ENCODE measurements around the gene SP140L. TPM values are rescaled to one million over a fixed set of nuclear protein-coding genes. Genes with fewer than 3 reads are reported as not detected.
A peak's percentile ranks its signal among the peaks of the same experiment; 100 is the strongest.
"Not testable (repeated sequence)": the region's sequence is repeated elsewhere in the genome, so short reads cannot be mapped to it uniquely, and the experiment has no call there.

SP140L gene
- 10 to 100 TPM; 58.4 to 92.6 (median 73.4) TPM for total RNA-seq
- total RNA-seq (2013): 103 TPM

- no peaks in the 10 kb centered on the region for H3K9me3 ChIP-seq (ENCODE audit: control insufficient read depth, insufficient read depth, low read length)
- peak; percentile 96 to 100 (median 98) for ATAC-seq
- H3K36me3 ChIP-seq (ENCODE audit: control insufficient read depth, insufficient read depth, low read length): peaks cover 8% of the 10 kb centered on the region
- peaks cover 34% of the 10 kb centered on the region for H3K4me1 ChIP-seq (ENCODE audit: control insufficient read depth, insufficient read depth, low read length)
- H3K27me3 Mint-ChIP-seq (ENCODE audit: low read depth in 2 of 2): no peaks in the 10 kb centered on the region
- H3K27me3 ChIP-seq (ENCODE audit: control insufficient read depth, insufficient read depth, low read length): no peaks in the 10 kb centered on the region
- no peaks in the 10 kb centered on the region for H3K9me3 Mint-ChIP-seq
- peak within 1 kb of the TSS; percentile 98 to 99 for H3K27ac Mint-ChIP-seq
- H3K27ac ChIP-seq (ENCODE audit: low read length): peak within 1 kb of the TSS; percentile 97
- DNase-seq: peak; percentile 72 to 88
- intact Hi-C loops (cut with micrococcal nuclease): loop anchor here (5.0 kb wide), 2 partner anchors 91 to 99 kb away; partner anchors contain the start of genes SP100 and SP140
- peak within 1 kb of the TSS; percentile 73 for H3K4me3 ChIP-seq (ENCODE audit: low read length)
- peak within 1 kb of the TSS; percentile 98 for H3K4me3 Mint-ChIP-seq
- 1% methylated on average over 10 of the region's 11 CpGs for WGBS (ENCODE audit: insufficient coverage)
- H3K4me1 Mint-ChIP-seq: peaks cover 73 to 74% of the 10 kb centered on the region in 2 donors
- TF ChIP-seq CTCF (IDR thresholded peaks at IDR 0.05): no peak
- peaks cover 17% of the 10 kb centered on the region for H3K36me3 Mint-ChIP-seq
Measured at GRCh38 chr2:230326453-230327417, at the start of gene SP140L. SP140L (plus strand) TSS chr2:230327193; CDS start chr2:230327270, 77 bp downstream.

GRCh38 chr2:230282936-230283335, 44.1 kb upstream of the SP140L start:
- no peak overlapping the region for H3K27ac ChIP-seq (ENCODE audit: low read length)
- peaks cover 12% of the 10 kb centered on the region for H3K36me3 ChIP-seq (ENCODE audit: control insufficient read depth, insufficient read depth, low read length)
- intact Hi-C loops (cut with micrococcal nuclease): no loop called here
- Mint-ChIP-seq H3K4me3 (no peak overlapping the region), H3K27me3 (ENCODE audit: low read depth in 2 of 2) (no peaks in the 10 kb centered on the region), H3K27ac (no peak overlapping the region), H3K36me3 (peaks cover 32% of the 10 kb centered on the region), H3K4me1 (peaks cover 0 to 3% of the 10 kb centered on the region in 2 donors), H3K9me3 (no peaks in the 10 kb centered on the region)
- TF ChIP-seq CTCF (IDR thresholded peaks at IDR 0.05): no peak
- 100% methylated on average over 2 of the region's 2 CpGs for WGBS (ENCODE audit: insufficient coverage)
- no peak for ATAC-seq
- no peaks in the 10 kb centered on the region for H3K27me3 ChIP-seq (ENCODE audit: control insufficient read depth, insufficient read depth, low read length)
- H3K4me3 ChIP-seq (ENCODE audit: low read length): no peak overlapping the region
- H3K9me3 ChIP-seq (ENCODE audit: control insufficient read depth, insufficient read depth, low read length): no peaks in the 10 kb centered on the region
- no peaks in the 10 kb centered on the region for H3K4me1 ChIP-seq (ENCODE audit: control insufficient read depth, insufficient read depth, low read length)
- DNase-seq: no peak

GRCh38 chr2:230286048-230286447, 40.9 kb upstream of the SP140L start:
- Mint-ChIP-seq H3K9me3 (no peaks in the 10 kb centered on the region), H3K27me3 (ENCODE audit: low read depth in 2 of 2) (no peaks in the 10 kb centered on the region), H3K27ac (no peak overlapping the region), H3K36me3 (peaks cover 36% of the 10 kb centered on the region), H3K4me1 (peaks cover 0 to 12% of the 10 kb centered on the region in 2 donors), H3K4me3 (no peak overlapping the region)
- no peaks in the 10 kb centered on the region for H3K9me3 ChIP-seq (ENCODE audit: control insufficient read depth, insufficient read depth, low read length)
- TF ChIP-seq CTCF (IDR thresholded peaks at IDR 0.05): no peak
- H3K27ac ChIP-seq (ENCODE audit: low read length): no peak overlapping the region
- H3K4me1 ChIP-seq (ENCODE audit: control insufficient read depth, insufficient read depth, low read length): no peaks in the 10 kb centered on the region
- intact Hi-C loops (cut with micrococcal nuclease): no loop called here
- no peak for ATAC-seq
- no peak overlapping the region for H3K4me3 ChIP-seq (ENCODE audit: low read length)
- WGBS (ENCODE audit: insufficient coverage): 95% methylated on average over 2 of the region's 3 CpGs
- DNase-seq: no peak
- H3K27me3 ChIP-seq (ENCODE audit: control insufficient read depth, insufficient read depth, low read length): no peaks in the 10 kb centered on the region
- H3K36me3 ChIP-seq (ENCODE audit: control insufficient read depth, insufficient read depth, low read length): peaks cover 31% of the 10 kb centered on the region

- ATAC-seq; H3K9me3 Mint-ChIP-seq; H3K27me3 ChIP-seq (ENCODE audit: control insufficient read depth, insufficient read depth, low read length); H3K4me3 ChIP-seq (ENCODE audit: low read length); H3K4me1 ChIP-seq (ENCODE audit: control insufficient read depth, insufficient read depth, low read length); intact Hi-C loops (cut with micrococcal nuclease); H3K27ac ChIP-seq (ENCODE audit: low read length); H3K4me3 Mint-ChIP-seq; H3K9me3 ChIP-seq (ENCODE audit: control insufficient read depth, insufficient read depth, low read length); H3K27me3 Mint-ChIP-seq (ENCODE audit: low read depth in 2 of 2); H3K27ac Mint-ChIP-seq: not testable (repeated sequence)
- Mint-ChIP-seq H3K36me3 (peaks cover 54% of the 10 kb centered on the region), H3K4me1 (peaks cover 0 to 12% of the 10 kb centered on the region in 2 donors)
- peak in 1 of 2 donors; percentile 59 for DNase-seq
- peaks cover 56% of the 10 kb centered on the region for H3K36me3 ChIP-seq (ENCODE audit: control insufficient read depth, insufficient read depth, low read length)
- 95% methylated on average over 4 of the region's 4 CpGs for WGBS (ENCODE audit: insufficient coverage)
Measured at GRCh38 chr2:230289311-230289710, 37.7 kb upstream of the SP140L start.
